Body of pancreas (tissue), 4 donors: Measurements from ENCODE around the gene MICAL2.

Source experiments
- POLR2A ChIP-seq, 3 donors: fragments of 450-650 bp; IDR thresholded peaks; one replicate each; pipeline ENCODE4 v1.6.1; 2016; ENCODE audit warnings: antibody characterized with exemption in 3 of 3, mild to moderate bottlenecking in 2 of 3
- TF ChIP-seq, protein P1 (sequence below), 7 experiments: fragments of 450-650 bp in 4 of 7; fragments of 200-600 bp in 3 of 7; sonication (generic) in 3 of 7; IDR thresholded peaks; one replicate each; pipeline ENCODE4 v1.5.1; 2016 to 2019; ENCODE audit warnings: antibody characterized with exemption in 7 of 7

DNA sequence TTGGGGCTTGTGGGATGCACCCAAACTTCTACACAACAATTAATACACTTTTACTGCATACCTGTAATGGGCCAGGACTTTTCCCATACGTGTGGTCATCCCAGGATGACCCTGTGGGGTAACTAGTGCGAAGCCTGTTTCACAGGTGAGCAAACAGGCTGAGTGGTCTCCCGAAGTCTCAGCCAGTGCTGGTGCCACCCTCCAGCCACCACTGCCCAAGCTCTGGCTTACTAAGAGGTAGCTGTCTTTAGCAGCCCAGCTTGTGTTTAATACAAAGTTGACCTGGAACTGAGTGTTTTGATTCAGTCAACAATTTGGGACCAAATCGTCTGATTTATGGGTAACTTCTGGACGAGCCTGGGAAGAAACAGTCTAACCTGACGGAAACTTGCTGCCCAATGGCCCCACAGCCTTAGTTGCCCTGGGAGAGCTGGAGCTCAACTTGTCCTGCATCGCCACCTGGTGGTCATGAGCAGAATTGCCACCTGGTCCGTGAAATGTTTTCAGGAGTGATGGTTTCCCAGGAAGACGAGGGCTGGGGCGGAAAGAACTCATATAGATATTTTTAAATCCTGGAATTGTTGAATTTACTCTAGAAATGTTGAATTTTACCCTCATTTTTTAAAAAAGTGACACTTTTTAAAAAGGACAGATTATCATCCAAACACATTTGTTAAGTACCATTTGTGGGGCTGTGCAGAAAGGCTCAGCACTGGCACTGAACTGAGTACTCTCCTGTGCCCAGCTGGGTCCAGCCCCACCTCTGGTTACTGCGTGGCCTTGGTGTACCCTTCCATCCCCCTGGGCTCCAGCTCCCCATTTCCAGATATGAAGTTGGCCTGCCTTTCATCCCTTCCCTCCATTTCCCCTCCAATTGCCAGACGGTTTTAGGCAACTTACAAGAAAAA lies 171.4 kb downstream of the MICAL2 start:
- TF ChIP-seq, protein P1, sequence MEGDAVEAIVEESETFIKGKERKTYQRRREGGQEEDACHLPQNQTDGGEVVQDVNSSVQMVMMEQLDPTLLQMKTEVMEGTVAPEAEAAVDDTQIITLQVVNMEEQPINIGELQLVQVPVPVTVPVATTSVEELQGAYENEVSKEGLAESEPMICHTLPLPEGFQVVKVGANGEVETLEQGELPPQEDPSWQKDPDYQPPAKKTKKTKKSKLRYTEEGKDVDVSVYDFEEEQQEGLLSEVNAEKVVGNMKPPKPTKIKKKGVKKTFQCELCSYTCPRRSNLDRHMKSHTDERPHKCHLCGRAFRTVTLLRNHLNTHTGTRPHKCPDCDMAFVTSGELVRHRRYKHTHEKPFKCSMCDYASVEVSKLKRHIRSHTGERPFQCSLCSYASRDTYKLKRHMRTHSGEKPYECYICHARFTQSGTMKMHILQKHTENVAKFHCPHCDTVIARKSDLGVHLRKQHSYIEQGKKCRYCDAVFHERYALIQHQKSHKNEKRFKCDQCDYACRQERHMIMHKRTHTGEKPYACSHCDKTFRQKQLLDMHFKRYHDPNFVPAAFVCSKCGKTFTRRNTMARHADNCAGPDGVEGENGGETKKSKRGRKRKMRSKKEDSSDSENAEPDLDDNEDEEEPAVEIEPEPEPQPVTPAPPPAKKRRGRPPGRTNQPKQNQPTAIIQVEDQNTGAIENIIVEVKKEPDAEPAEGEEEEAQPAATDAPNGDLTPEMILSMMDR (IDR thresholded peaks at IDR 0.05) = peak; percentile 88 to 99 (median 98)
- TF ChIP-seq POLR2A (IDR thresholded peaks at IDR 0.05) = no peak
